Pancreas (tissue), 10 donors: ENCODE data around the gene RUBCN. TPM values are rescaled to one million over a fixed set of nuclear protein-coding genes. Genes with fewer than 3 reads are reported as not detected.

Source experiments
- ATAC-seq, 4 donors: fragments of 200-7000 bp; cut with Tn5 transposase; one replicate each; pipeline versions ENCODE4 v1.8.0 to v1.9.1; 2020; ENCODE audit warnings: mild to moderate bottlenecking in 4 of 4, moderate library complexity in 4 of 4
- DNase-seq, 6 donors: peaks; one replicate each; pipeline ENCODE4 v3.0.0-alpha.2; 2020
- FAIRE-seq: peaks from 2 replicates; lab custom pipeline; 2012; peaks lifted over from hg19 to GRCh38; lab: Jason Lieb, UNC
- H3K27ac ChIP-seq, 4 donors: fragments of 200-600 bp; sonication (generic); 1 replicate in 3 of 4; 2 replicates in 1 of 4; pipeline versions ENCODE4 v1.5.0 to v1.8.0; 2020
- H3K27me3 ChIP-seq, 4 donors: fragments of 200-600 bp; one replicate each; pipeline ENCODE4 v1.8.0; 2021
- H3K36me3 ChIP-seq, 3 donors: fragments of 200-600 bp; sonication (generic) in 1 of 3; one replicate each; pipeline versions ENCODE4 v1.5.0 to v1.8.0; 2020 to 2021
- H3K4me1 ChIP-seq, 3 donors: fragments of 200-600 bp; one replicate each; pipeline ENCODE4 v1.8.0; 2021
- H3K4me3 ChIP-seq, 4 donors: fragments of 200-600 bp; sonication (generic) in 2 of 4; one replicate each; pipeline versions ENCODE4 v1.5.0 to v1.8.0; 2020 to 2021
- H3K9me3 ChIP-seq, 4 donors: fragments of 200-600 bp; one replicate each; pipeline ENCODE4 v1.8.0; 2021
- WGBS, 2 donors: extraction: QIAGEN DNeasy Blood & Tissue Kit; methylation state at CpG; one replicate each; pipeline ENCODE4 v1.1.7; 2013; 5-methylcytosine and 5-hydroxymethylcytosine counted together
- intact Hi-C, 3 donors: fragments of 100-400 bp; cut with DNase I; formaldehyde crosslinking; loops; one replicate each; pipeline versions ENCODE4 v1.11.1 to v1.14.2; 2022
- polyA plus RNA-seq, 2 donors: library from polyadenylated mRNA; stranded (reverse); fragments of 200-250 nt; gene quantifications; one replicate each; pipeline ENCODE4 v1.2.3, GENCODE V29; 2013
- total RNA-seq, 6 donors: library from RNA; stranded (reverse); fragmentation: NEBNext Ultra II Directional in 4 of 6; extraction: Animal tissue kit (Norgen Biotek cat#: 25700) in 4 of 6; gene quantifications; one replicate each; pipeline versions ENCODE4 v1.2.1 to v1.2.4, GENCODE V29; 2021 to 2023
- TF ChIP-seq, protein P1 (sequence below), 4 donors: fragments of 200-600 bp; sonication (generic) in 3 of 4; IDR thresholded peaks; one replicate each; pipeline versions ENCODE4 v1.5.0 to v1.8.0; 2021; ENCODE audit warnings: antibody characterized with exemption in 4 of 4
- donor health status: healthy with polysubstance abuse.
- donor health status: DM: no; HTN: no; CAD: no; lungs with moderate emphysema.
- donor health status: DM: no; HTN: no; CAD: no.
- donor health status: control.
- donor health status: control.
- donor health status: Bipolar disorder and iron deficiency.
- donor health status: DM: yes; HTN: yes; CAD: no.
- donor health status: DM: no; HTN: no; CAD: no.
- donor health status: DM: no; HTN: no; CAD: no.
- donor health status: DM: yes; HTN: yes; CAD: no.

Gene RUBCN
- total and polyA plus RNA-seq, 8 donors: 8.6 to 14.1 (median 13.0) TPM

GRCh38 chr3:197722734-197723133 is 14.0 kb downstream of the RUBCN start:
- WGBS, 2 donors: 95 to 98% methylated on average over 2 of the region's 2 CpGs
- no peak for FAIRE-seq
- no peak for ATAC-seq

DNA sequence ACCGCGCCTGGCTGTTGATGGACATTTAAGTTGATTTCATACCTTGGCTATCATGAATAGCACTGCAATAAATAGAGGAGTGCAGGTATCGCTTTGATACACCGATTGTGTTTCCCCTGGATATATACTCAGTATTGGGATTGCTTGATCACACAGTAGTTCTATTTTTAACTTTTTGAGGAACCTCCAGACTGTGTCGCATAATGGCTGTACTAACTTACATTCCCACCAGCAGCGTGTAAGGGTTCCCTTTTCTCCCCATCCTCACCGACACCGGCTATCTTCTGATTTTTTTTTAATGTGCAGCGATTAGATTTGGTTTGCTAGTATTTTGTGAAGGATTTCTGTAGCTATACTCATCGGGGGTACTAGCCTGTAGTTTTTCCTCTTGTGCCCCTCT is 16.0 kb downstream of the RUBCN start:
- DNase-seq (no peak), ATAC-seq (peak in 1 of 4 donors; percentile 35), FAIRE-seq (no peak)
- TF ChIP-seq, protein P1, sequence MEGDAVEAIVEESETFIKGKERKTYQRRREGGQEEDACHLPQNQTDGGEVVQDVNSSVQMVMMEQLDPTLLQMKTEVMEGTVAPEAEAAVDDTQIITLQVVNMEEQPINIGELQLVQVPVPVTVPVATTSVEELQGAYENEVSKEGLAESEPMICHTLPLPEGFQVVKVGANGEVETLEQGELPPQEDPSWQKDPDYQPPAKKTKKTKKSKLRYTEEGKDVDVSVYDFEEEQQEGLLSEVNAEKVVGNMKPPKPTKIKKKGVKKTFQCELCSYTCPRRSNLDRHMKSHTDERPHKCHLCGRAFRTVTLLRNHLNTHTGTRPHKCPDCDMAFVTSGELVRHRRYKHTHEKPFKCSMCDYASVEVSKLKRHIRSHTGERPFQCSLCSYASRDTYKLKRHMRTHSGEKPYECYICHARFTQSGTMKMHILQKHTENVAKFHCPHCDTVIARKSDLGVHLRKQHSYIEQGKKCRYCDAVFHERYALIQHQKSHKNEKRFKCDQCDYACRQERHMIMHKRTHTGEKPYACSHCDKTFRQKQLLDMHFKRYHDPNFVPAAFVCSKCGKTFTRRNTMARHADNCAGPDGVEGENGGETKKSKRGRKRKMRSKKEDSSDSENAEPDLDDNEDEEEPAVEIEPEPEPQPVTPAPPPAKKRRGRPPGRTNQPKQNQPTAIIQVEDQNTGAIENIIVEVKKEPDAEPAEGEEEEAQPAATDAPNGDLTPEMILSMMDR (IDR thresholded peaks at IDR 0.05): no peak
- Histone ChIP-seq H3K27me3 (no peaks in the 10 kb centered on the region), H3K27ac (no peak overlapping the region), H3K9me3 (no peaks in the 10 kb centered on the region), H3K4me1 (no peaks in the 10 kb centered on the region), H3K4me3 (no peak overlapping the region), H3K36me3 (no peaks in the 10 kb centered on the region)
- intact Hi-C loops: no loop called here
- WGBS, 2 donors: 96 to 97% methylated on average over 10 of the region's 10 CpGs

More at GRCh38 chr3:197722734-197723133, 14.0 kb downstream of the RUBCN start:
- TF ChIP-seq, protein P1 (IDR thresholded peaks at IDR 0.05): no peak
- intact Hi-C loops: no loop called here
- DNase-seq: no peak
- Histone ChIP-seq H3K4me3 (no peak overlapping the region), H3K27me3 (no peaks in the 10 kb centered on the region), H3K27ac (no peak overlapping the region), H3K9me3 (no peaks in the 10 kb centered on the region), H3K36me3 (no peaks in the 10 kb centered on the region), H3K4me1 (no peaks in the 10 kb centered on the region)

DNA sequence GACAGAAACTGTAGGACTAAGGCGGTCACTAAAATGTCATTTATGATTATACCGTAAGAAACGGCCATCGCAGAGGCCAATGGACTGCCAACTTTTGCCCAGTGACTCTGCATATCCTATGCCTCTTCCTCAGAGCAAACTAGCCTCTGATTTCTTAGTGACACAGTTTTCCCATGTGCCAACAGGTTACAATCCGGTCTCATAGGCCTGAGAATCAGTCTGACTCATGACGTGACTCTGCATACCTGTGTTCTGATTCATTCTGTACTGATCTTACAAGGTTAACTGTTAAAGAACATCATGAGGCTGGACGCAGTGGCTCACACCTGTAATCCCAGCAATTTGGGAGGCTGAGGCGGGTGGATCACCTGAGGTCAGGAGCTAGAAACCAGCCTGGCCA is 17.8 kb downstream of the RUBCN start:
- Histone ChIP-seq H3K9me3 (no peaks in the 10 kb centered on the region), H3K4me1 (no peaks in the 10 kb centered on the region), H3K27ac (no peak overlapping the region), H3K27me3 (no peaks in the 10 kb centered on the region), H3K4me3 (no peak overlapping the region), H3K36me3 (no peaks in the 10 kb centered on the region)
- peak; percentile 43 to 90 (median 66) for ATAC-seq
- no peak for FAIRE-seq
- 83 to 85% methylated on average over 8 of the region's 8 CpGs for WGBS, 2 donors
- TF ChIP-seq, protein P1 (IDR thresholded peaks at IDR 0.05): no peak
- peak in 1 of 6 donors; percentile 26 for DNase-seq
- intact Hi-C loops: no loop called here

DNA sequence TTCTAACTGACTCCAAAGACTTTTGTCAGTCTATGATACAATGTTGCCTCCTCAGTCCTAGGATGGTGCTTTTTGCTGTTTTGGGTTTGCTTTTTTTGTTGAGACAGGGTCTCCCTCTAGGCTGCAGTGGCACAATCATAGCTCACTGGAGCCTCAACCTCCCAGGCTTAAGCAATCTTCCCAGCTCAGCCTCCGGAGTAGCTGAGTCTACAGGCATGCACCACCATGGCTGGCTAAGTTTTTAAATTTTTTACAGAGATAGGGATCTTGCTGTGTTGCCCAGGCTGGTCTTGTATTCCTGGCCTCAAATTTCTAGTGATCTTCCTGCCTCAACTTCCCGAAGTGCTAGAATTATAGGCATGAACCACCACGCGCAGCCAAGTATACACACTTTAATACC is 22.5 kb downstream of the RUBCN start:
- WGBS, 2 donors: 97% methylated on average over 4 of the region's 4 CpGs
- no peak overlapping the region for H3K27ac ChIP-seq
- H3K27me3 ChIP-seq: no peaks in the 10 kb centered on the region
- FAIRE-seq: no peak
- no peaks in the 10 kb centered on the region for H3K9me3 ChIP-seq
- DNase-seq: no peak
- intact Hi-C loops: no loop called here
- H3K4me1 ChIP-seq: no peaks in the 10 kb centered on the region
- no peaks in the 10 kb centered on the region for H3K36me3 ChIP-seq
- no peak for ATAC-seq
- TF ChIP-seq, protein P1 (IDR thresholded peaks at IDR 0.05): no peak
- H3K4me3 ChIP-seq: no peak overlapping the region

DNA sequence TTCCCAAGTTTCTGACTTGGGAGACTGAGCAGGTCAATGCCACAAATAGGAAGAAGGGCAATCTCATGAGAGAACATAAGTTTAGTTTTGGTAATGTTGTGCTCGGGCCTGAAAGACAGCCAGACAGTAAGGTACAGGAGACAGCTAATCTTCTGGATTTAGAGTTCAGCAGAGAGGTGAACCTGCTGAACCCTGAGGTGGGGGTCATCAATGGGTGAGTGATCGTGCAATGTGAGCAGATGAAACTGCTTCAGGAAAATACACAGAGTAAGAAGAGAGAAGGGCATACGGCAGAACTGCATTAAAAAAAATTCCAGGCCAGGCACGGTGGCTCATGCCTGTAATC is 23.3 kb downstream of the RUBCN start:
- Histone ChIP-seq H3K36me3 (no peaks in the 10 kb centered on the region), H3K27me3 (no peaks in the 10 kb centered on the region), H3K9me3 (no peaks in the 10 kb centered on the region), H3K4me3 (no peak overlapping the region), H3K4me1 (no peaks in the 10 kb centered on the region), H3K27ac (peak overlapping the region in 2 of 4 donors; percentile 59 to 67)
- intact Hi-C loops: no loop called here
- DNase-seq (no peak), ATAC-seq (no peak), FAIRE-seq (no peak)
- 85 to 88% methylated on average over 4 of the region's 4 CpGs for WGBS, 2 donors
- TF ChIP-seq, protein P1 (IDR thresholded peaks at IDR 0.05): no peak
